GM13977 (cell line): ENCODE results near the gene TPO.

Source experiments
- DNase-seq: peaks from one replicate; pipeline ENCODE4 v3.0.0; 2012; ENCODE audit warnings: low spot score
- CTCF ChIP-seq: IDR thresholded peaks from 2 replicates; pipeline ENCODE4 v1.5.1; 2012; ENCODE audit warnings: mild to moderate bottlenecking, control low read depth; ENCODE audit not compliant: insufficient read depth; ENCODE audit errors: extremely low read depth, missing control alignments
- in situ Hi-C: fragments of 300-500 bp; cut with MboI; formaldehyde crosslinking; loops from one replicate; pipeline ENCODE4 v1.12.0; 2022; ENCODE audit warnings: low sequenced_read_pairs, low pct_unique_long_range_greater_than_20kb, mixed read lengths, inconsistent platforms; ENCODE audit not compliant: unreplicated experiment

The TPO gene

GRCh38 chr2:1582891-1583341 is 169.7 kb downstream of the TPO start:
- in situ Hi-C loops: no loop called here
- TF ChIP-seq CTCF: no peak
- no peak for DNase-seq

- in situ Hi-C loops: no loop called here
- DNase-seq: no peak
- no peak for TF ChIP-seq CTCF
Observed at GRCh38 chr2:1584051-1584531, 170.8 kb downstream of the TPO start.

- TF ChIP-seq CTCF: no peak
- DNase-seq: no peak
- in situ Hi-C loops: no loop called here
Observed at GRCh38 chr2:1584691-1585485, 171.6 kb downstream of the TPO start.

GRCh38 chr2:1585635-1586034 is 172.4 kb downstream of the TPO start:
- DNase-seq: no peak
- in situ Hi-C loops: no loop called here
- TF ChIP-seq CTCF: no peak

- in situ Hi-C loops: no loop called here
- no peak for TF ChIP-seq CTCF
- DNase-seq: no peak
Observed at GRCh38 chr2:1586251-1586922, 173.1 kb downstream of the TPO start.

- in situ Hi-C loops: no loop called here
- no peak for TF ChIP-seq CTCF
- no peak for DNase-seq
Observed at GRCh38 chr2:1586923-1587840, 173.9 kb downstream of the TPO start.
